GM19023 (cell line): ENCODE results near the gene FRMD5.

ENCODE experiments used
- ATAC-seq: cut with Tn5 transposase; IDR thresholded peaks from one replicate; pipeline ENCODE4 v1.9.1; 2021; ENCODE audit warnings: mild to moderate bottlenecking, moderate library complexity; ENCODE audit not compliant: unreplicated experiment

The FRMD5 gene

DNA sequence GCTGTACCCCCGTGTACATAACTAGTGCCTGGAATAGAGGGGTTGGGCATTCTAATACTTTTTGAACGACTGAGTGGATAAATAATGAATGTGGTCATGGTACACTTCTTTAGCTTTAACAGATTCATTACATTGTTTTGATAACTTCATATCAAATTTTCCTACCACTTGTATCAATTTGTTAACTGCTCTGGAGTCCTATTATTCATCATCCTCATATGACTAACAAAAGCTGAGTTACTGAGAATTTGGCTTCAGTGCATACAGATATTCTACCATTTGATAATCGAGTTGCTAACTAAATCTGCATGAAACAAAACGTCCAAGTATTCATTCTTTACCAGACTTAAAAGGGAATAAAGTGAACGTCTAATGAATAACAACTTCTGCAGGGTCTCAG lies 31.7 kb downstream of the FRMD5 start:
- no peak for ATAC-seq

DNA sequence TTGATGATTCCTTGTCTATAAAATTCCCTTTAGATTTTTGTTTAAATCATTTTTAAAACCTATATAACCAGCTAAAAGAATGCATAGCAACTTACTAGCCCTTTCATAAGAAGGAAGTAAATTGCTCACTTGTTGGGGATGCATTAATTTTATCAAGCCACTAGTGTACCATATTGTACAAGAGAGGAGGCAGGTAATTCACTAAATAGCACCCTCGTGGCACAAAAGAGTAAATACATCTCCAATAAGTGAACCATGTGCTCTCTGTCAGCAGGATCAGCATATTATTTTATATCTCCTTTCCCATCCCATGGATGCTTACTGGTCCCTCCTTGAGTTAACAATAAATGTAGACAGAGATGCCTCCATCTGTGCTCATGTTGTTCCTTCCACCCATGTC lies 34.3 kb downstream of the FRMD5 start:
- no peak for ATAC-seq

DNA sequence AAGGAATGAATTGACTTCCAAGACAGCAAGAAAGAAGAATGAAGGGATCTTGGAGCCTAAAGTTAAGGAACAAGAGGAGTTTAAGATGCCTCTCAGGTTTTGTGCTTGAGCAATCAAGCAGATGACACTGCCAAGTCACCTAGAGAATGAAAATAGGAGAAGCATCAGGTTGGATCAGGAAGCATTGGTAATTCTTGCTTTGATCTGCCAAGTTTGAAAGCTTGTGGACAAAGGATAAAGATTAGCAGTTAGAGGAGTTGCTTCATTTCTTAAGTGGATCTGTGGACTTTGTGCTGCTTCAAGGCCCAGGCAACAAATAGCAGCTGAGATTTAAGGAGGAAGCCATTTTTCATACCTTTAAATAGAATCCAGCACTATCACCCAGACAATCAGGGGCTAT lies 35.6 kb downstream of the FRMD5 start:
- ATAC-seq: no peak

DNA sequence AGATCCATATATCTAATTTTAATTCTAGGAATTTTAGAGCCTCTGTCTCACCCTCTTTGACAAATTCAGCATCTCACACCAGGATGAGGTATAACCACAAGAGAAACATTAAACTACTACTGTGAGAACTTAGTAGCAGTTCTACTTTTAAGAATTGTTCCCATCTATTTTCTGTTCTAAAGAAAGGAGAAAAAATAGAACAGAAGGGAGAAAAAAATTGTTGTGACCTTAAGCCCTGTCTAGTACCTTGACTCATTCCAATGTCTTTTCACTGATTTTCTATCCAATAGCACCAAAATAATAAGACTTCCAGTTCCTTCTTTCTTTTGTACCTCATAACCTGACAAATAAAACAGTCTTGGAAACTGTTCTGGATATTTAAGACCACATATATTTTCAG lies 37.0 kb downstream of the FRMD5 start:
- ATAC-seq: no peak

DNA sequence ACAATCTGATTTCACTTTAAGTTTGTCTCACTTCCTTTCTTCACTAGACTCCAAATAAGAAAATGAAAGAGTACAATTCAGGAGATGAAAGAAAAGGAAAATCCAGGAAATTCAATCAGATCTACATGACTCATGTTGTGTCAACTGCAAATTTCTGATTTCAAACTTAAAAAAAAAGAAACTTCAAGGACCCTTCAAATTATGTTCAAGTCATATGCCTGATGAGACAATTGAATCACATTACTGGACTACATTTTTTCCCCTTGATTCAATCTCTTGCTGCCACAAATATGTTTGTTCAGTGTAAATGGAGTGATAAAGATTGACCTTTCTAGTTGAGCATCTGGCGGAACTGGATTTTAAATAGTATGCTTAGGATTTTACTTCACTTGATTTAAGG lies 37.4 kb downstream of the FRMD5 start:
- no peak for ATAC-seq

DNA sequence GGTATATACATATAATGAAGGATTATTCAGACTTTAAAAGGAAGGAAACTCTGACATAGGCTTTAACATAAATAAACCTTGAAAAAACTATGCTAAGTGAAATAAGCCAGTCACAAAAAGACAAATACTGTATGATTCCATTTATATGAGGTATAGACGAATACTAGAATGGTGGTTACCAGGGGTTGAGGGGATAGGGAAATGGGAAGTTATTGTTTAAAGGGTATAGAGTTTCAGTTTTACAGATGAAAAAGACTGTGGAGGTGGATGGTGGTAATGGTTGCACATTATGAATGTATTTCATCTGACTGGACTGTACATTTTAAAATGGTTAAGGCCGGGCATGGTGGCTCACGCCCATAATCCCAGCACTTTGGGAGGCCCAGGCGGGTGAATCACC lies 41.7 kb downstream of the FRMD5 start:
- ATAC-seq: no peak

DNA sequence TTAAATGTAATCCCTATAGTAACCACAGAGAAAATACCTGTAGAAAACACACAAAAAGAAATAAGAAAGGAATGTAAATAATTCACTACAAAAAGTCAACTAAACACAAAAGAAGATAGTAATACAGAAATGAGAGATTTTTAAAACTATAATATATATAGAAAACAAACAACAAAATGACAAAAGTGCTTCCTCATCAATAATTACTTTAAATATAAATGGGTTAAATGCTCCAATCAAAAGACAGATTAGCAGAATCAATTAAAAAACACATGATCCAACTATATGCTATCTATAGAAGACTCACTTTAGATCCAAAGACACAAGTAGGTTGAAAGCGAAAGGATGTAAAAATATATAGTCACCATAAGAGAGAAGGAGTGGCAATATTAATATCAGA lies 45.8 kb downstream of the FRMD5 start:
- ATAC-seq: no peak

DNA sequence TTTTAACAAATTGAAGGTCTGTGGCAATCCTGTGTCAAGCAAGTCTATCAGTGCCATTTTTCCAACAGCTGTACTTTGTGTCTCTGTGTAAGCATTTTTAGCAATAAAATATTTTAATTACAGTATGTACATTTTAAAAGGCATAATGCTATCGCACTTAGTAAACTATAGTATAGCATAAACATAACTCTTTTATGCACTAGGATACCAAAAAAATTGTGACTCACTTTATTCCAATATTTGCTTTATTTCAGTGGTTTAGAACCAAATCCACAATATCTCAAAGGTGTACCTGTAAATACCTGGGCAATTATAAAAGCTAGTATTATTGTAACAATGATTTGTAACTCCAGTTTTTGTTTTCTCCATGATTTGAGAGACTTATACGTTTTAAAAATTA lies 46.5 kb downstream of the FRMD5 start:
- ATAC-seq: no peak

DNA sequence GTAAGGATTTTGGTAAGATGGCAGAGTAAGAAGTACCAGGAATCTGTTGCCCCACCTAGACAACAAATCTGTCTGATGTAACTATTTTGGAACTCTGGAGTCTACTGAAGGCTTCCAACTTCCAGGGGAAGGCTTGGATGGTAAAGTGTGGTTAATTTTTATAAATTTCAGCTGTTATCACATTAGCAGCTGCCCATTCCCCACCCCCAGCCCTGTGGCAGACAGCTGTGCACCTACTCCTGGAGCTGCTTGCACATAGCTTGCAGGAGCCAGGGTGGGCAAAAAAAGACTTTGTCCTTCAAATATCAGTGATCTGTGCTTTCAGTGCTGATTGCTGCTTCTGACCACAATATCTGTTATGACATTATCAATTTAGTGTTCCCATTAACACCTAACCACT lies 47.4 kb downstream of the FRMD5 start:
- ATAC-seq: no peak

DNA sequence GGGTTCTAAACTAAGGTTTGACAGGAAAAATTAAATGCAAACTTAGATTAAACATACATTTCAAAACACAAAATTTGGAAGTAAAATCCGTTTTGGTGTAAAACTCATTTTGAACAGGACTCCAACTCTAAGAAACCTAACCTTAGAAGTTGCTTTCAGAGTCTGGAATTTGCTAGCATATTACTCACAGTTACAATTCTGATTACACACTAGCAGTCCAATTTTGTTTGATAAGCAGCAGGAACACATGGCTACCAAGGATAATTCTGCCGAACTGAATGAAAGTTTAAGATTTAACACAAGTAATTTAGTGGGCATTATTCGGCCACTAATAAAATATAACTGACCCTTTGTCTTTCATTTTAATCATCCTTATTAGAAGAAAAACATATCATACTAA lies 49.6 kb downstream of the FRMD5 start:
- no peak for ATAC-seq

DNA sequence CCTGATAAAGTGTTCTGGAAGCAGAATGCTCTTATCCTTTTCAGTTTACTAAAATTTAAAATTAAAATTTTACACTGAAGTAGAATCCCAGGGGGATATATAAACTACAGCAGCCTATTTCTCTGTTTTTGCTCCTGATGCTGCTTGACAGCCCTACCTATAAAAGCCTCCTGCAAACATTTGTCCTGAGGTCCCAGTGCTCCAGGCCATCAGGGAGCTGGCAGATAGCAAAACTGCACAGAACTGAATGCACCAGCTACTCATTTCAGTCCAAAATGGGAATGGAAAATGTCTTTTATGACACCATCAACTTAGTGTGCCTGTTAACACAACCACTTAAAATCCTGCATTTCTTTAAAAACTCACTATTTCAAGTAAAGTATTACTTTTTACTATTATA lies 50.1 kb downstream of the FRMD5 start:
- ATAC-seq: no peak

DNA sequence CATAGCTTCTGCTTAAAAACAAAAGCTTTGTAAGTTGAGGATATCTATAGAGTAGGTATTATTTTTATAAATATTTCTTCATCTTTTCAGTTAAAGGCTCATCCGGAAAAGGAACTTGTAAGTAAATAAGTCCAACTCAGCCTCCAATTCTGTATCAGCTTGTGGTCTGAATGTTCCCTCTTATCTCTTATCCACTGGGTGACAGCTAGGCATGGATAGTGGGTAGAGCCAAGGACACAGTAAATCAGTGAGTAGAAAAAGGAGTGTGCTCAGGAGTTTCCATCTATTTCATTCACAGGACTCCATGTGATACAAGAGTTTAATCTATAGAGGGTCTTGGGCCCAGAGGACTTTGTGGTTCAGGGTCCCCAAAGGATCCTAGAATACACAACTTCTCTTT lies 50.9 kb downstream of the FRMD5 start:
- ATAC-seq: no peak

DNA sequence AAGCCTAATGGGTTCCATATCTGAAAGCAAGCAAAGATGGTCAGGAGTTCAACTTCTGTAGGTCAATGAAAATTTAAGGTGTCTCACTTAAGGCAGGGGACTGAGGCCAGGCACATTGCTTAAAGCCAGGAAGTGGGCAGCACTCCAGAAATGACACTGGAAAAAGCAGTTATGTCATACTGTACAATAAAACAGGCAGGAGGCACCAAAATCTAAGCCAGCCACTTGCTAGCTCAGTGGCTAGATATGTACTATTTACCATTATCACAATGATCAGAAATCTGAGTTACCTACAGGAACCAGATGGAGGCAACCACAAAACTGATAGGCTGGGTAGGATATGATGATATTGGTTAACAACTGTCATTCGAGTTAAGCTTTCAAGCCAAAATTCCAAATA lies 57.3 kb downstream of the FRMD5 start:
- ATAC-seq: no peak

DNA sequence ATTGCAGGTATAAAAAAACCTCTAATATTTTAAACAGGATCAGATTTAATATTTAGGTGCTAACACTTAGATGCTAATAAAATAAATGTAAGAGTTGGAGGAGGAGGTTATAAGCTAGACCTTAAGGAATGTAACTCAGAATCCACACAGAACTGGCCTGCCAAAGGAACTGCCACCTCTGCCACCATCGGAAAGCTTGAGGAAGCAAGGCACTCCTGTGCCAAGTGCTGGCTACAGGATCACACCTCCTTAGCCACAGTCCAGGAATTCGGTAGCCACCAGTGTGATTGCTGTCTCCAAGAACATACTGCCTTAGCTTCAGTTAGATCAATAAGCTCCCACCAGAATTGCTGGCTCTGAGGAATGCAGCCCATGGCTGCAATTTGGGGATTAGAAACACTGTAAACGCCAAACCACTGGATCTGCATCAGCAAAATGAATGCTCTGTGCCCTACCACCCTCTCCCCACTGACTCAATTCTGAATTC lies 58.0 kb downstream of the FRMD5 start:
- no peak for ATAC-seq

DNA sequence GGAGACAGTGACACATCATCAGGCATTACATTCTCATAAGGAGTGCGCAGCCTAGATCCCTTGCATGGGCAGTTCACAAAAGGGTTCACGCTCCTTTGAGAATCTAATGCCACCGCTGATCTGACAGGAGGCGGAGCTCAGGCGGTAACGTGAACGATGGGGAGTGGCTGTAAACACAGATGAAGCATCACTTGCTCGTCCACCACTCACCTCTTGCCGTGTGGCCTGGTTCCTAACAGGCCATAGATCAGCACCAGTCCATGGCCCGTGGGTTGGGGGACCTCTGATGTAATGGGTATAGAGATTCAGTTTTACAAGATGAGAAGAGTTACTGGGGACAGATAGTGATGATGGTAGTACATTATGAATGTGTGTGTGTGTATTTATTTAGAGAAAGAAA lies 63.0 kb downstream of the FRMD5 start:
- no peak for ATAC-seq

DNA sequence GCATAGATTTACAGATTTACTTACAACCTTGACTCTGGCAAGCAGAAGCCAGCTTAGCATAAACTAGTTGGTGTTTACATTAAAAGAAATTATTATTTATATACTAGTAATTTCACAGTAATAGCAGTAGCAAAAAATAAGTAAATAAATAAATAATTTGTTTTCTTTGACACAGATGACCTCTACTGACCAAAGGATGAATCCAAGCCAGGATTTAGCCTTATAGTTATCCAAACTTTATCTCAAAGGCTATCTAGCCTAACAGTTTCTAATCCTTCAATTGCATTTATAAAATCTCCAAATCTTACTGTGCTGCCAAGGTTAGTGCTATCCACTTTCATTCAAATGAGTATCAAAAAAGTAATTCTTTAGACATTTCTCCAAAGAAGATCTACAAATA lies 64.3 kb downstream of the FRMD5 start:
- no peak for ATAC-seq

DNA sequence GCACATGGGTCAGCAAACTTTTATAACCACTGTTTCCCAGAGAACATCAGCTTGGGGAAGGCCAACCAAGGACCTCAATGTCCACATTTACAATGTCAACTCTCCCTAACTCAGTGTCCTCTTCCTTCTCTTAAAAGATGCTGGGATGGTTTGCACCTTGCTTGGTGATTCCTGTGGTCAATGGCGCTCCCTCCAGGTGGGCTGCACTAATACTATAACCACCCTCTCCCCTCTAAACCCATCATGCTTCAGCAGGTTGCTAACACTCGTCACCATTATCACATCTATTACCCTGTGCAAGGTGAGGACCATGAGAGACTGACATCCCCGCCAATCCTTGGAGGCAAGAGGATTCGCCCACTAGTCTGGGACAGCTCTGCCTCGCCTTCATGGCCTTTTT lies 65.2 kb downstream of the FRMD5 start:
- ATAC-seq: no peak

DNA sequence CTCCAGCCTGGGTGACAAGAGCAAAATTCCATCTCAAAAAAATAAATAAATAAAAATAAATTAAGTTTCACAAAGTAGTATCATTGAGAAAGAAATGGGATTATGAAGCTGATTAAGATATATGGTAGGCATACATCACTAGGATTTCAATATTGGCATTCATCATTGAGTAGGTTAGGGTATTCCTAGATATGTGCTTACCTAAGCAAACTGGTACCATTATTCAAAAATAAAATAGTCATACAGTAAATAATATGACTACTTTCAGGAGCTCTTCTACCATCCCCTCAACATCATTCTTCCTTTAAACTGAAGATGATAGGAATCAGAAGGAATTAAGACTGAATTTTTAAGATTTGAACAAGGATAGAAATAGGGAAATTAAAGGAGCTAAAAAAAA lies 66.6 kb downstream of the FRMD5 start:
- ATAC-seq: no peak

DNA sequence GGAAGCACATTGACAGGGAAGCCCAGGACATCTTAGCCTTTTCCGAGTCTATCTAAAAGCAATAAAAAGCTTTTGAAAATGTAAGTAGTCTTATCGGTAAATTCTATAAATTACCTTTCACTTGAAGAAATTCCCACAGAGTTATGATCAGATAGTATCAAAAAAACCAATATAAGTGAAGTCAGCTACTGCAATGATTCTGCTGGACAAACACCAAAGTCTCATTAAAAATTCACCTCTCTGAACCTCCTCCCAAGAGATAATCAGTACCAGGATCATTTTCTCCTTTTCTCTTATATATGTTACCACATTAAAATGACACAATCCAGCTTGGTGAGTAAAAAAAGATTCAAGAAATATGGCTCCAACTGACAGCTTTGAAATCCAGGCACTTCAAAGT lies 69.2 kb downstream of the FRMD5 start:
- ATAC-seq: no peak

DNA sequence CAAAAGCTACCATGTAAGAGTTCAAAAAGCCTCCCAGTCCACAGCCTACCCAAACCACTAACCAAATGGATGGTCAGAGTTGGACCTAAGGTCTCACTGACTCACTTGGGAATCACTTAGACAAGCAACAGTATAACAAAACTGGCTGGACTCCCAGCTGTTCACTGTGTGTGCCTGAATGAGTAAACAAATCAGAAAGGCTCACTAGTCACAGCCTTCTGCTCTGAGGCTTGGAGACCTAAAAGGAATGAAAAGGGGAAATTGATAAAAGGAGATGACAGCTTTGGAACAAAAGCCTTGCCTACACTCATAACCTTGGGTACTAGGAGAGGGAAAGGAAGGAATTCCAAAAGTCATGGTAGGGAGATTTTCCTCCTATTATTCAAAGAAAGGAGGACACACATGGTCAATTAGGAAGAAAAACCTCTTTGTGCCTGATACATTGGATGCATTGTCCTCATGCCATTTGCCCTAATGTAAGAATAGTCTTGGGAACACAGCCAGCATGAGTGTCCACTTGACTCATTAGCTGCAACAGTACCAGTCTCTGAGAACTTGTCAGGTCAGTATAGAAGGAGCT lies 92.3 kb downstream of the FRMD5 start:
- ATAC-seq: no peak

DNA sequence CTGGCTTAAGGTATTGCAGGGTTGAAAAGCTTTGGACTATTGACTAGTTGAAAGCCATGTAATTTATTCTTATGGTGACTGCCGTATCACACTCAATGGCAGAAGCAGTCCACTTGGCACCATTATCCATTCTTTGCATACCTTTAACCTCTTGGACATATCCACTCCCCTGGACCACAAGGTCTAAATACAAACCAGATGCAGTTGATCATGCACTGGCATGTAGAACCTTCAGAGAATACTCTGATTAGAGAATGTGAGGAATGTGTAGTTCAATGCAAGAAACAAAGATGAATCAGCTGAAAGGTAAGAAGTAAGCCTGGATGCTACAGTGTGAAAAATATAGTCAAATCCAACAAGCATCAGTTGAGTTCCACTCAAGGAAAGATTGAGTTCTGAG lies 93.1 kb downstream of the FRMD5 start:
- ATAC-seq: no peak

DNA sequence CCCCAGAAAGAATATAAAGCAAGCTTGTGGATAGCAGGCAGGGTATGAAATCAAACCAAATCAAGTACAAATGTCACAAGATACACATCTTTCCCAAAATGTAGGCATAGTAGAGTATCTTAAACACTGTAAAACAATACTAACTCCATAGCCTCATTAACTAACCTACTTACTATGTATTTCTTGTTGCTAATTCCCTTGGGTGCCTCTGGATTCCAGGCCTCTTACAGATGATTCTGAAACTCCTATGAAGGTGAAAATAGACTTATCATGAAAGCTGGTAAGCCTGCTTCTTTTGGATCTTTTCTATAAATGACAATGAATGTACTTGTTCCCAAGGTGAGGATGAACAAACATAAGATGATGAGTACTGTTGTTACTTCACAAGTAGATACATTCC lies 93.8 kb downstream of the FRMD5 start:
- ATAC-seq: no peak

DNA sequence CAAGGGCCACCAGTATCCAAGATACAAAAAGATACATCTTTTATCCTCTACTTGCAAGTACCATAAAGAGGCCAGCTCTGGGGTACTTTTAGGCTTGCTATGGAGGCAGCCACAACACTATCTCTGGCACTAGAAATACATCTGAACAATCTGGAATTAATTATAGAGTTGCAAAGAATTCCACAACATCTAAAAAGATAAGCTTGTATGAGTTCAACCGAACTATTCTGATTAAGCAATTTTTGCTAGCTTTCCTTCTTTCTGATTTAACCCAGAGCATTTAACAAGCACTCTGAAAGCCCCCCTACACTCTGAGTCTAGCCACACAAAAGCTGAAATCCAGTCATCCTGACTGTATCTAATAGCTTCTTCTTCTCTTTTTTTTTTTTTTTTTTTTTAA lies 95.4 kb downstream of the FRMD5 start:
- no peak for ATAC-seq

DNA sequence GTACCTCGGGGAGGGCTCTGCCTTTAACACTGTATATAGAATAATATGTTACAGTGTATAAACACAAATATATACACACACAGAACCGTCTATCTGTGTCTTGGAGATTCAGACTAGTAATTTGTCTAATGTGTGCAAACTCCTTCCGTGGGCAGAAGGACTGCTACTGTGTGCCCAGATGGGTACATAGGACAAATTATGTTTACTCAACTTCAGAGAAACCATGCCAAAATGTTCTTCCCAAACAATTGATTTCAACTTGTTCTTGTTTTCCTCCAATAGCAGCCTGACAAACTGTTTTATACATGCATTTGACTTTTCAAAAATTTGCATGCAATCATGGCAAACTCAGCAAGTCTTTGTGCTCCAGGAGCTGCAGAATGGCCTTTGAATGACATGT lies 97.5 kb downstream of the FRMD5 start:
- ATAC-seq: no peak
